Prostate gland (tissue), 2 donors: ENCODE measurements around the gene HLA-B.

Source experiments
- POLR2AphosphoS5 ChIP-seq: sonication (generic); formaldehyde crosslinking; IDR thresholded peaks from one replicate; pipeline ENCODE4 v1.6.1; 2017; ENCODE audit warnings: antibody characterized with exemption
- TF ChIP-seq, protein P1 (sequence below), 4 experiments: fragments of 200-600 bp in 2 of 4; fragments of 450-650 bp in 2 of 4; sonication (generic) in 2 of 4; IDR thresholded peaks; 1 replicate in 3 of 4; 2 replicates in 1 of 4; pipeline ENCODE4 v1.5.1; 2016 to 2019; ENCODE audit warnings: antibody characterized with exemption in 4 of 4, mild to moderate bottlenecking in 2 of 4, moderate library complexity in 2 of 4

DNA sequence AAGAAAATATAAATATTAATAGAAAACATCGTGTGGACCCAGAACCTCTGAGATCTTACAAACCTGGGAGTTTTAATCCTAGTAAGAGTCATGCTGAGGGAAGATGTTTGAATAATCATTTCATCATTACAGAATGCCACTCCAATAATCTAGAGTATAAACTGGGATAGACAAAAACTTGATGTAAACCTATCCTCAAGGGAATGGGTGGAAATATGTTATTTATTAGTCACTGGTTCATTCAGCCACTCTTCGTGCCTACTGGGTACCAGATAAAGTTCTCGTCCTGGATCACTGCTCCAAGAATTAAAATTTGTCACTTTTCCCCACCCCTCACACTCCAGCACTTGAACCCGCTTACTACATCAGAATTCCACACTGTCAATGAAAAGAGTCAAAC lies 7.7 kb downstream of the HLA-B start:
- TF ChIP-seq, protein P1, sequence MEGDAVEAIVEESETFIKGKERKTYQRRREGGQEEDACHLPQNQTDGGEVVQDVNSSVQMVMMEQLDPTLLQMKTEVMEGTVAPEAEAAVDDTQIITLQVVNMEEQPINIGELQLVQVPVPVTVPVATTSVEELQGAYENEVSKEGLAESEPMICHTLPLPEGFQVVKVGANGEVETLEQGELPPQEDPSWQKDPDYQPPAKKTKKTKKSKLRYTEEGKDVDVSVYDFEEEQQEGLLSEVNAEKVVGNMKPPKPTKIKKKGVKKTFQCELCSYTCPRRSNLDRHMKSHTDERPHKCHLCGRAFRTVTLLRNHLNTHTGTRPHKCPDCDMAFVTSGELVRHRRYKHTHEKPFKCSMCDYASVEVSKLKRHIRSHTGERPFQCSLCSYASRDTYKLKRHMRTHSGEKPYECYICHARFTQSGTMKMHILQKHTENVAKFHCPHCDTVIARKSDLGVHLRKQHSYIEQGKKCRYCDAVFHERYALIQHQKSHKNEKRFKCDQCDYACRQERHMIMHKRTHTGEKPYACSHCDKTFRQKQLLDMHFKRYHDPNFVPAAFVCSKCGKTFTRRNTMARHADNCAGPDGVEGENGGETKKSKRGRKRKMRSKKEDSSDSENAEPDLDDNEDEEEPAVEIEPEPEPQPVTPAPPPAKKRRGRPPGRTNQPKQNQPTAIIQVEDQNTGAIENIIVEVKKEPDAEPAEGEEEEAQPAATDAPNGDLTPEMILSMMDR (IDR thresholded peaks at IDR 0.05): no peak
- no peak for TF ChIP-seq POLR2AphosphoS5
